ENCODE data around the gene KDM5B. TPM values are rescaled to one million over a fixed set of nuclear protein-coding genes. Genes with fewer than 3 reads are reported as not detected.

Gene KDM5B
- total and polyA plus RNA-seq, 9 of the 15 experiments (the other 6 are each of a cell fraction or from before 2014, with no cell fraction given): 15.4 to 90.6 (median 57.1) TPM

- TF ChIP-seq NFE2 (IDR thresholded peaks at IDR 0.05; ENCODE audit: low read depth) (no peak), RHOXF2B (CRISPR knock-in tag; conservative IDR thresholded peaks at IDR 0.05) (no peak), HCFC1 (IDR thresholded peaks at IDR 0.05; ENCODE audit: low read depth, low read length) (no peak), ZNF695 (CRISPR knock-in tag; IDR thresholded peaks at IDR 0.05) (no peak), TAF15 (IDR thresholded peaks at IDR 0.05; ENCODE audit: low read depth, low read length) (no peak), DMBX1 (CRISPR knock-in tag; IDR thresholded peaks at IDR 0.05; ENCODE audit: borderline replicate concordance) (no peak)
Measured at GRCh38 chr1:202848191-202848542, 39.9 kb upstream of the KDM5B start (continued).

- Histone ChIP-seq H3K4me2 (ENCODE audit: insufficient read depth, low read length) (no peak overlapping the region), H3K27ac (ENCODE audit: extremely low read depth, low read depth, low read length) (no peak overlapping the region), H3K9me3 (replicated peaks; ENCODE audit: control insufficient read depth, insufficient read depth, low read depth, low read length) (no peaks in the 10 kb centered on the region), H2AFZ (ENCODE audit: low read depth, low read length) (peak overlapping the region; percentile 34), H3K9me1 (ENCODE audit: control insufficient read depth, insufficient read depth, low read length) (no peaks in the 10 kb centered on the region), H3K79me2 (ENCODE audit: control insufficient read depth, insufficient read depth, low read length) (no peaks in the 10 kb centered on the region), H3K9ac (ENCODE audit: insufficient read depth in 1 of 2, low read depth in 2 of 2, low read length in 2 of 2) (0 out of 4 replicates have a peak overlapping the region, but pooled peaks of 1 of the 2 experiments have one; percentile 27), H3K4me3 (no peak overlapping the region), H4K20me1 (replicated peaks; ENCODE audit: control insufficient read depth, insufficient read depth, low read length) (no peaks in the 10 kb centered on the region), H3K4me1 (replicated peaks in 1 of 2; ENCODE audit: control insufficient read depth in 2 of 2, insufficient read depth in 2 of 2, low read length in 2 of 2) (no peaks in the 10 kb centered on the region; a peak in 1 of 5 replicates), H3K27me3 (ENCODE audit: control insufficient read depth in 2 of 2, insufficient read depth in 2 of 2, low read length in 2 of 2) (peaks cover 0 to 7% of the 10 kb centered on the region in 2 experiments; a peak in 1 of 5 replicates), H3K36me3 (ENCODE audit: control insufficient read depth, insufficient read depth, low read length) (no peaks in the 10 kb centered on the region)
- no peak for FAIRE-seq
- in situ Hi-C loops (cut with MboI) (no loop called here), intact Hi-C loops (cut with micrococcal nuclease) (no loop called here)
- no TSS peak for BruUV-seq (replicated peaks)
- ChIA-PET POLR2A (interaction anchor here (0.8 to 1.0 kb wide), 3 partner anchors 16 to 422 kb away, joined by 3 to 4 read pairs (median 3); no protein-coding TSS in a partner anchor), CTCF (ENCODE audit: low intra/inter-chr PET ratio) (no interaction called here)
- TF ChIP-seq MAX (CRISPR knock-in tag; IDR thresholded peaks at IDR 0.05) (0 out of 2 replicates have a peak, but pooled peaks have one; percentile 21), L3MBTL2 (IDR thresholded peaks at IDR 0.05) (0 out of 2 replicates have a peak, but pooled peaks have one; percentile 17), CTCFL (IDR thresholded peaks at IDR 0.05; ENCODE audit: borderline replicate concordance, insufficient read depth, low read depth, low read length, poor library complexity, severe bottlenecking) (no peak)
- ATAC-seq: no peak; the same call in 2 of the 3 replicates
- 49% methylated on average over 6 of the region's 6 CpGs for WGBS (ENCODE audit: insufficient coverage, low coverage, missing lambda C conversion rate)
- no peak for DNase-seq (ENCODE audit: extremely low read depth in 1 of 4, low spot score in 3 of 4)
Measured at GRCh38 chr1:202844935-202845334, 36.7 kb upstream of the KDM5B start.

Data from K562 (cell line).